Skeletal muscle tissue (tissue), 1 donor: Measurements from ENCODE around the gene MTA1. TPM values are rescaled to one million over a fixed set of nuclear protein-coding genes. Genes with fewer than 3 reads are reported as not detected.

ENCODE experiments used
- total RNA-seq: library from RNA; depleted of rRNA; stranded (reverse); fragments of >200 nt; gene quantifications from one replicate; pipeline ENCODE4 v1.2.3, GENCODE V29; 2014

MTA1 gene
- total RNA-seq, 1 donor from 2014 or later = 19.3 TPM

Other genes starting within 250 kb of the MTA1 start
- gene NUDT14, start 238.5 kb upstream of the MTA1 start, total RNA-seq = 17.2 TPM
- gene BTBD6, start 171.3 kb upstream of the MTA1 start, total RNA-seq = 50.6 TPM
- 38.1 TPM for gene BRF1, start 118.8 kb upstream of the MTA1 start, total RNA-seq
- 60.0 TPM for gene PACS2, start 105.1 kb upstream of the MTA1 start, total RNA-seq
- gene TEX22, start 21.3 kb upstream of the MTA1 start, total RNA-seq = under 0.01 TPM
- 77.8 TPM for gene CRIP2, start 55.0 kb downstream of the MTA1 start, total RNA-seq
- gene CRIP1, start 67.1 kb downstream of the MTA1 start, total RNA-seq = 5.2 TPM
- gene TEDC1, start 71.4 kb downstream of the MTA1 start, total RNA-seq = 2.1 TPM
- 3.1 TPM for gene TMEM121, start 106.8 kb downstream of the MTA1 start, total RNA-seq